MM.1S (cell line): ENCODE results near the gene CDKN2AIP.

Source experiments
- DNase-seq: peaks from one replicate; pipeline ENCODE4 v3.0.0-alpha.2; 2015
- H2AFZ ChIP-seq: fragments of 300-600 bp; sonication (generic); 2 replicates; pipeline ENCODE4 v1.6.0; 2016; ENCODE audit warnings: antibody characterized with exemption, low read length
- H3F3A ChIP-seq: fragments of 300-600 bp; sonication (generic); 2 replicates; pipeline ENCODE4 v1.6.1; 2016; ENCODE audit warnings: mild to moderate bottlenecking, antibody characterized with exemption, low read length, moderate library complexity, mixed read lengths; ENCODE audit not compliant: insufficient read depth
- H3K27ac ChIP-seq: fragments of 300-600 bp; sonication (generic); 2 replicates; pipeline ENCODE4 v1.5.1; 2016; ENCODE audit warnings: mild to moderate bottlenecking, low read length
- H3K27me3 ChIP-seq: fragments of 300-600 bp; sonication (generic); replicated peaks from 2 replicates; pipeline ENCODE4 v1.6.0; 2016; ENCODE audit warnings: low read length; ENCODE audit not compliant: insufficient read depth
- H3K36me3 ChIP-seq: fragments of 300-600 bp; sonication (generic); replicated peaks from 2 replicates; pipeline ENCODE4 v1.6.1; 2016; ENCODE audit warnings: mild to moderate bottlenecking, low read length, mixed read lengths; ENCODE audit not compliant: insufficient read depth
- H3K4me1 ChIP-seq: fragments of 300-600 bp; sonication (generic); 2 replicates; pipeline ENCODE4 v1.6.1; 2016; ENCODE audit warnings: low read length, mixed read lengths
- H3K4me2 ChIP-seq: fragments of 300-600 bp; sonication (generic); 2 replicates; pipeline ENCODE4 v1.6.0; 2016; ENCODE audit warnings: low read depth, low read length
- H3K4me3 ChIP-seq: fragments of 300-600 bp; sonication (generic); 2 replicates; pipeline ENCODE4 v1.5.1; 2016; ENCODE audit warnings: low read length, mixed read lengths
- H3K79me2 ChIP-seq: fragments of 300-600 bp; sonication (generic); 2 replicates; pipeline ENCODE4 v1.6.1; 2016; ENCODE audit warnings: mixed run types, low read length, mixed read lengths
- H3K9ac ChIP-seq: fragments of 300-600 bp; sonication (generic); 2 replicates; pipeline ENCODE4 v1.6.1; 2016; ENCODE audit warnings: low read length, mixed read lengths
- H3K9me2 ChIP-seq: fragments of 300-600 bp; sonication (generic); replicated peaks from 2 replicates; pipeline ENCODE4 v1.6.1; 2016; ENCODE audit warnings: mild to moderate bottlenecking, low read length, mixed read lengths; ENCODE audit not compliant: insufficient read depth
- H3K9me3 ChIP-seq: fragments of 300-600 bp; sonication (generic); replicated peaks from 2 replicates; pipeline ENCODE4 v1.6.1; 2016; ENCODE audit warnings: mild to moderate bottlenecking, low read length, mixed read lengths; ENCODE audit not compliant: insufficient read depth
- H4K20me1 ChIP-seq: fragments of 300-600 bp; sonication (generic); 2 replicates; pipeline ENCODE4 v1.6.1; 2016; ENCODE audit warnings: mild to moderate bottlenecking, low read length, moderate library complexity, mixed read lengths; ENCODE audit not compliant: insufficient read depth
- EZH2 ChIP-seq: fragments of 300-600 bp; sonication (generic); optimal IDR thresholded peaks from 2 replicates; pipeline ENCODE3; 2017; ENCODE audit warnings: low read depth, mild to moderate bottlenecking, antibody characterized with exemption, low read length, mixed read lengths
- EZH2phosphoT487 ChIP-seq: fragments of 300-600 bp; sonication (generic); IDR thresholded peaks from 2 replicates; pipeline ENCODE4 v1.6.1; 2018; ENCODE audit warnings: antibody characterized with exemption, low read length
- TF ChIP-seq, protein P1 (sequence below): fragments of 300-600 bp; sonication (generic); IDR thresholded peaks from 2 replicates; pipeline ENCODE4 v1.5.1; 2016; ENCODE audit warnings: antibody characterized with exemption, low read length, mixed read lengths

CDKN2AIP gene

DNA sequence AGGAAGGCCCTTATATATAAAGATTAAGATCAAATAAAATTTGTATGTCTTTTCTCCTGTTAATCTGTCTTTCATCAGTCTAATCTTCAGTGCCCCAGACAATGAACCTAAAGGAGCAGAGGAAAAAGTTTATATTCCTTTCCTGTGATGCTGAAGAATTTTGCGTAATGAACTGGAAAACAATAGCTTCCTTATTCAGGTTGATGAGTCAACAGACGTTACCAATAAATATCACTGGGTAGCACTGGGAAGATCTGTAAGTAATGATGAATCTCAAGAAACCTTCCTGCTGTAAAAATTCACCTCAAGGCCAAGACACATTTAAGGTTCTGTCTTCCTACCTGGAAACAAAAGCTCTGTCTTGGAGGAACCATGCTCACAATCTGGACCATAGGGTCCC, 25.5 kb downstream of the CDKN2AIP start:
- no peaks in the 10 kb centered on the region for H3K9me2 ChIP-seq
- H3F3A ChIP-seq: no peaks in the 10 kb centered on the region
- H3K27ac ChIP-seq: no peak overlapping the region
- no peak overlapping the region for H3K4me3 ChIP-seq
- H3K9ac ChIP-seq: no peak overlapping the region
- TF ChIP-seq EZH2phosphoT487 (no peak), EZH2 (no peak)
- TF ChIP-seq, protein P1, sequence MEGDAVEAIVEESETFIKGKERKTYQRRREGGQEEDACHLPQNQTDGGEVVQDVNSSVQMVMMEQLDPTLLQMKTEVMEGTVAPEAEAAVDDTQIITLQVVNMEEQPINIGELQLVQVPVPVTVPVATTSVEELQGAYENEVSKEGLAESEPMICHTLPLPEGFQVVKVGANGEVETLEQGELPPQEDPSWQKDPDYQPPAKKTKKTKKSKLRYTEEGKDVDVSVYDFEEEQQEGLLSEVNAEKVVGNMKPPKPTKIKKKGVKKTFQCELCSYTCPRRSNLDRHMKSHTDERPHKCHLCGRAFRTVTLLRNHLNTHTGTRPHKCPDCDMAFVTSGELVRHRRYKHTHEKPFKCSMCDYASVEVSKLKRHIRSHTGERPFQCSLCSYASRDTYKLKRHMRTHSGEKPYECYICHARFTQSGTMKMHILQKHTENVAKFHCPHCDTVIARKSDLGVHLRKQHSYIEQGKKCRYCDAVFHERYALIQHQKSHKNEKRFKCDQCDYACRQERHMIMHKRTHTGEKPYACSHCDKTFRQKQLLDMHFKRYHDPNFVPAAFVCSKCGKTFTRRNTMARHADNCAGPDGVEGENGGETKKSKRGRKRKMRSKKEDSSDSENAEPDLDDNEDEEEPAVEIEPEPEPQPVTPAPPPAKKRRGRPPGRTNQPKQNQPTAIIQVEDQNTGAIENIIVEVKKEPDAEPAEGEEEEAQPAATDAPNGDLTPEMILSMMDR: no peak
- no peaks in the 10 kb centered on the region for H3K9me3 ChIP-seq
- H4K20me1 ChIP-seq: no peaks in the 10 kb centered on the region
- no peak overlapping the region for H3K4me2 ChIP-seq
- no peaks in the 10 kb centered on the region for H3K36me3 ChIP-seq
- no peaks in the 10 kb centered on the region for H3K79me2 ChIP-seq
- no peaks in the 10 kb centered on the region for H3K4me1 ChIP-seq
- no peak for DNase-seq
- no peak overlapping the region for H2AFZ ChIP-seq
- no peaks in the 10 kb centered on the region for H3K27me3 ChIP-seq

DNA sequence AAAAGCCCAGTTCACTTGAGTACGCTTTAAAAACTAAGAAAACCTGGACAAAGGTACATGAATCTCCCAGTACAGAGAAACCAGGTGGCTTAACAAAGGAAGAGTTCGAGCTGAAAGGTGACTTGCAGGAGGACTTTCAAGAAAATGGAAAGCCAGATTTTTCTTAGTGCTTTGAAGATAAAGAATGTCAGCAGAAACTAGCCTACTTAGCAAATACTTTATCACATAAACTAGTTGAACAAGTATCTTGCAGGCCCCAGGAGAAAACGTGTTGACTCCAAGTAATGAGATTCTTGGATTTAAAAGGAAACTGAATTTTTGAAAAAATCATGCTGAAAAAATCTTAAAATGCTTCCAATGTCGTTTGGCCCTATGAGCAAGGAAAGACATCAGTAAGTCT, 26.4 kb downstream of the CDKN2AIP start:
- no peak overlapping the region for H2AFZ ChIP-seq
- no peak overlapping the region for H3K27ac ChIP-seq
- H3K9ac ChIP-seq: no peak overlapping the region
- H3K9me2 ChIP-seq: no peaks in the 10 kb centered on the region
- H3K27me3 ChIP-seq: no peaks in the 10 kb centered on the region
- H3K4me3 ChIP-seq: no peak overlapping the region
- no peak for DNase-seq
- H4K20me1 ChIP-seq: no peaks in the 10 kb centered on the region
- H3K36me3 ChIP-seq: no peaks in the 10 kb centered on the region
- no peaks in the 10 kb centered on the region for H3K4me1 ChIP-seq
- H3K4me2 ChIP-seq: no peak overlapping the region
- no peaks in the 10 kb centered on the region for H3F3A ChIP-seq
- no peaks in the 10 kb centered on the region for H3K79me2 ChIP-seq
- TF ChIP-seq EZH2 (no peak), EZH2phosphoT487 (no peak)
- TF ChIP-seq, protein P1: no peak
- H3K9me3 ChIP-seq: no peaks in the 10 kb centered on the region

- Histone ChIP-seq H3K9me3 (no peaks in the 10 kb centered on the region), H3K27me3 (no peaks in the 10 kb centered on the region), H3K27ac (no peak overlapping the region), H4K20me1 (no peaks in the 10 kb centered on the region), H3K79me2 (no peaks in the 10 kb centered on the region), H3K4me1 (no peaks in the 10 kb centered on the region), H3F3A (no peaks in the 10 kb centered on the region), H3K9ac (no peak overlapping the region), H3K4me2 (peak overlapping the region; percentile 11; the same call in 1 of the 2 replicates), H3K9me2 (no peaks in the 10 kb centered on the region), H3K4me3 (no peak overlapping the region), H2AFZ (0 out of 2 replicates have a peak overlapping the region, but pooled peaks have one; percentile 10), H3K36me3 (no peaks in the 10 kb centered on the region)
- TF ChIP-seq EZH2 (no peak), EZH2phosphoT487 (no peak)
- TF ChIP-seq, protein P1: peak; percentile 92
- peak; percentile 65 for DNase-seq
Observed at GRCh38 chr4:183471946-183472708, 27.7 kb downstream of the CDKN2AIP start.
